Liver (tissue), 3 donors: ENCODE measurements around the gene C11orf68.

Experiments
- ATF3 ChIP-seq: IDR thresholded peaks from 2 replicates; pipeline ENCODE4 v1.6.1; 2016; ENCODE audit warnings: antibody characterized with exemption
- CTCF ChIP-seq: fragments of 150-350 bp; IDR thresholded peaks from 2 replicates; pipeline ENCODE4 v1.5.1; 2017; ENCODE audit warnings: improper control_type of control experiment, low read depth, low read length; ENCODE audit not compliant: missing input control
- EGR1 ChIP-seq, 2 donors: IDR thresholded peaks; 2 replicates each; pipeline ENCODE4 v1.6.1; 2016 to 2018; ENCODE audit warnings: antibody characterized with exemption in 2 of 2, low read depth in 2 of 2
- FOXA1 ChIP-seq: IDR thresholded peaks from 2 replicates; pipeline ENCODE4 v1.6.1; 2016; ENCODE audit warnings: antibody characterized with exemption
- GABPA ChIP-seq, 2 donors: IDR thresholded peaks in 1 of 2; conservative IDR thresholded peaks in 1 of 2; 2 replicates each; pipeline ENCODE4 v1.6.1; 2016; ENCODE audit warnings: antibody characterized with exemption in 2 of 2, mild to moderate bottlenecking in 1 of 2, moderate library complexity in 1 of 2
- JUND ChIP-seq, 2 donors: IDR thresholded peaks; 2 replicates each; pipeline ENCODE4 v1.6.1; 2016; ENCODE audit warnings: antibody characterized with exemption in 2 of 2
- MAX ChIP-seq: IDR thresholded peaks from 2 replicates; pipeline ENCODE4 v1.6.1; 2016; ENCODE audit warnings: antibody characterized with exemption
- NR2F2 ChIP-seq: IDR thresholded peaks from 2 replicates; pipeline ENCODE4 v1.6.1; 2016; ENCODE audit warnings: antibody characterized with exemption
- RAD21 ChIP-seq, 2 donors: IDR thresholded peaks; 2 replicates each; pipeline ENCODE4 v1.6.1; 2016; ENCODE audit warnings: antibody characterized with exemption in 2 of 2, mild to moderate bottlenecking in 2 of 2
- REST ChIP-seq: IDR thresholded peaks from 2 replicates; pipeline ENCODE4 v1.6.1; 2016; ENCODE audit warnings: antibody characterized with exemption, mild to moderate bottlenecking
- SP1 ChIP-seq: IDR thresholded peaks from 2 replicates; pipeline ENCODE4 v1.6.1; 2018; ENCODE audit warnings: antibody characterized with exemption, mild to moderate bottlenecking
- TAF1 ChIP-seq: conservative IDR thresholded peaks from 2 replicates; pipeline ENCODE4 v1.6.1; 2016; ENCODE audit warnings: antibody characterized with exemption, mild to moderate bottlenecking
- YY1 ChIP-seq: IDR thresholded peaks from 2 replicates; pipeline ENCODE4 v1.6.1; 2016; ENCODE audit warnings: antibody characterized with exemption, mild to moderate bottlenecking
- ZBTB33 ChIP-seq: IDR thresholded peaks from 2 replicates; pipeline ENCODE4 v1.6.1; 2016; ENCODE audit warnings: antibody characterized with exemption
- donor health status: healthy.
- donor health status: healthy.

GRCh38 chr11:65903715-65904114, 15.1 kb downstream of the C11orf68 start:
- TF ChIP-seq JUND (IDR thresholded peaks at IDR 0.05) (no peak), CTCF (no peak), FOXA1 (no peak), RAD21 (IDR thresholded peaks at IDR 0.05) (no peak), MAX (no peak), ATF3 (no peak), TAF1 (no peak), REST (no peak), GABPA (IDR thresholded peaks at IDR 0.05 in 1 of 2, conservative IDR thresholded peaks at IDR 0.05 in 1 of 2) (no peak), SP1 (no peak), ZBTB33 (no peak), EGR1 (IDR thresholded peaks at IDR 0.05; ENCODE audit: low read depth in 2 of 2) (no peak), NR2F2 (no peak), YY1 (no peak)
